Measurements from ENCODE around the gene LRPAP1. TPM values are rescaled to one million over a fixed set of nuclear protein-coding genes. Genes with fewer than 3 reads are reported as not detected.

The LRPAP1 gene
- total and polyA plus RNA-seq, 2 donors (not counting 3 experiments of a cell fraction or from before 2014, with no cell fraction given), result 90.1 to 170 TPM

DNA sequence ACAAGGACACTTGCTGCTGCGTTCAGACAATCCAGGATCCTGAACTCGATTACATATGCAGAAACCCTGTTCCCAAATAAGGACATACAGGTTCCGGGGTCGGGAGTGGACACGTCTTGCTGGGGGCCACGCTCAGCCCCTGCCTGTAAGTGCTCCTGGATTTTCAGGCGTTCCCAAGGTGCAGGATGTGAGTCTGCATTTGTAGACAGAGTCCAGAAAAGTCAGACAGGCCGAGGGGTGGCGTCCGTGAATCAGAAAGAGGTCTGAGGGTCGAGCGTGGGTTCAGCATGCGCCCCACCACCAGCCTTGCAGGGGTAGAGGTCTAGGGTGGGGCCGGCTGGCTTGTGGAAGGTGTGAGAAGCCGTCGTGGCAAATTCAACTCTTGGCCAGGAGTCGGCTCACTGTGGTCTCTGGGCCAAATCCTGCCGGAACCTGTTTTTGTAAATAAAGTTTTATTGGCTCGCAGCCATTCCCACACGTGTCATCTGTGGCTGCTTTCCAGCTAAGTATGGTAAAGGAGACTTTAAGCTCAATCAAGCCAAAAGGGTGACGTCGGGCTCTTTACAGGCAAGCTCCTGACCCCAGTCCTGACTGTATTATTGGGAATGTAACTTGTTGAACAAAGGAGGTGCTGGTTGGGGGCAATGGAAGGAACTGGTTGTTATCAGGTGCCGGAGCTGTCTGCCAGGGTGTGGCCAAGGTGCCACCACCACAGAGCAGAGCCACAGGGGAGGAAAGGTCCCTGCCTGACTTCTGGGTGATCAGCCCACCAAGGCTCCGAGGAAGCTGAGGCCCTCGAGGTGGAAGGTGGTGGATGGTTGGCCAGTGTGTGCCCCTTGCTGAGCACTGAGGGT lies 61.8 kb downstream of the LRPAP1 start:
- Histone ChIP-seq H3K4me1 (ENCODE audit: control insufficient read depth, extremely low read depth, insufficient read depth, low read length) (no peaks in the 10 kb centered on the region), H3K4me3 (replicated peaks in 1 of 3; ENCODE audit: insufficient read depth in 1 of 3, low read depth in 1 of 3, low read length in 3 of 3) (no peak overlapping the region), H3K27ac (ENCODE audit: insufficient read depth, low read depth, low read length) (no peak overlapping the region), H2AFZ (ENCODE audit: low read depth, low read length) (no peak overlapping the region), H3K9me1 (replicated peaks; ENCODE audit: control insufficient read depth, extremely low read depth, insufficient read depth, low read length) (no peaks in the 10 kb centered on the region), H3K9ac (replicated peaks; ENCODE audit: extremely low read depth, insufficient read depth, low read length) (no peak overlapping the region), H3K36me3 (ENCODE audit: control insufficient read depth in 2 of 2, extremely low read depth in 1 of 2, insufficient read depth in 2 of 2, low read length in 2 of 2) (no peaks in the 10 kb centered on the region), H4K20me1 (replicated peaks; ENCODE audit: control insufficient read depth, extremely low read depth, insufficient read depth, low read length) (no peaks in the 10 kb centered on the region), H3K79me2 (ENCODE audit: control insufficient read depth, insufficient read depth, low read length) (no peaks in the 10 kb centered on the region), H3K27me3 (ENCODE audit: control insufficient read depth in 2 of 2, insufficient read depth in 2 of 2, low read length in 2 of 2) (no peaks in the 10 kb centered on the region), H3K4me2 (ENCODE audit: insufficient read depth, low read length) (no peak overlapping the region), H3K9me3 (replicated peaks; ENCODE audit: control insufficient read depth, insufficient read depth, low read length) (no peaks in the 10 kb centered on the region)
- dilution Hi-C loops (cut with MboI; ENCODE audit: extremely low pct_ligation_motif_present, low sequenced_read_pairs) (no loop called here), intact Hi-C loops (cut with micrococcal nuclease) (no loop called here)
- CTCF ChIA-PET, result interaction anchor here (1.0 to 4.1 kb wide), 4 partner anchors 9 to 277 kb away, joined by 3 to 16 read pairs (median 4); no protein-coding TSS in a partner anchor
- DNase-seq (ENCODE audit: low read depth, low spot score) (peak; percentile 21), FAIRE-seq (no peak)
- TF ChIP-seq, protein P1, sequence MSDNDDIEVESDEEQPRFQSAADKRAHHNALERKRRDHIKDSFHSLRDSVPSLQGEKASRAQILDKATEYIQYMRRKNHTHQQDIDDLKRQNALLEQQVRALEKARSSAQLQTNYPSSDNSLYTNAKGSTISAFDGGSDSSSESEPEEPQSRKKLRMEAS (IDR thresholded peaks at IDR 0.05; ENCODE audit: insufficient read depth, insufficient read length), result no peak
- TF ChIP-seq JUN (IDR thresholded peaks at IDR 0.05; ENCODE audit: borderline replicate concordance, insufficient read depth, insufficient read length, low read depth), result no peak
- TF ChIP-seq GATA2 (IDR thresholded peaks at IDR 0.05; ENCODE audit: insufficient read depth, insufficient read length, low read depth, low read length), result no peak
- no peak for TF ChIP-seq EZH2 (IDR thresholded peaks at IDR 0.05; ENCODE audit: borderline replicate concordance, low read depth, low read length, severe bottlenecking)
- TF ChIP-seq POLR2A (IDR thresholded peaks at IDR 0.05; ENCODE audit: low read depth, low read length), result no peak
- no TSS peak for BruUV-seq (replicated peaks)
- POLR2A ChIA-PET, result no interaction called here
